Ascending aorta (tissue), 2 donors: ENCODE measurements around the gene KCNQ2. TPM values are rescaled to one million over a fixed set of nuclear protein-coding genes. Genes with fewer than 3 reads are reported as not detected.

ENCODE experiments used
- DNase-seq, 2 donors: peaks; one replicate each; pipeline ENCODE4 v3.0.0-alpha.2; 2019; ENCODE audit warnings: low spot score in 2 of 2
- H3K27ac ChIP-seq, 2 donors: fragments of 200-600 bp; sonication (generic); one replicate each; pipeline ENCODE4 v1.5.1; 2016 to 2017; ENCODE audit warnings: mild to moderate bottlenecking in 1 of 2
- H3K27me3 ChIP-seq: fragments of 200-600 bp; sonication (generic); one replicate; pipeline ENCODE4 v1.5.1; 2017
- H3K36me3 ChIP-seq, 2 donors: fragments of 200-600 bp; sonication (generic); one replicate each; pipeline ENCODE4 v1.5.1; 2016
- H3K4me1 ChIP-seq, 2 donors: fragments of 200-600 bp; sonication (generic); one replicate each; pipeline ENCODE4 v1.5.1; 2016 to 2017; ENCODE audit warnings: mild to moderate bottlenecking in 1 of 2
- H3K4me3 ChIP-seq, 2 donors: fragments of 200-600 bp; sonication (generic); one replicate each; pipeline ENCODE4 v1.5.1; 2016 to 2017; ENCODE audit warnings: mild to moderate bottlenecking in 1 of 2
- H3K9me3 ChIP-seq, 2 donors: fragments of 200-600 bp; sonication (generic); one replicate each; pipeline ENCODE4 v1.5.1; 2016
- intact Hi-C: fragments of 100-400 bp; cut with DNase I; formaldehyde crosslinking; loops from one replicate; pipeline ENCODE4 v1.15.1; 2023
- total RNA-seq: library from RNA; depleted of rRNA; stranded (reverse); fragments of >200 nt; gene quantifications from one replicate; pipeline ENCODE4 v1.1.0, GENCODE V29; 2016
- TF ChIP-seq, protein P1 (sequence below), 3 experiments: fragments of 200-600 bp in 2 of 3; fragments of 450-650 bp in 1 of 3; sonication (generic) in 2 of 3; IDR thresholded peaks; one replicate each; pipeline ENCODE4 v1.5.1; 2016 to 2019; ENCODE audit warnings: antibody characterized with exemption in 3 of 3, mild to moderate bottlenecking in 1 of 3, moderate library complexity in 1 of 3

Gene KCNQ2
- total RNA-seq, 1 donor from 2014 or later: not detected

DNA sequence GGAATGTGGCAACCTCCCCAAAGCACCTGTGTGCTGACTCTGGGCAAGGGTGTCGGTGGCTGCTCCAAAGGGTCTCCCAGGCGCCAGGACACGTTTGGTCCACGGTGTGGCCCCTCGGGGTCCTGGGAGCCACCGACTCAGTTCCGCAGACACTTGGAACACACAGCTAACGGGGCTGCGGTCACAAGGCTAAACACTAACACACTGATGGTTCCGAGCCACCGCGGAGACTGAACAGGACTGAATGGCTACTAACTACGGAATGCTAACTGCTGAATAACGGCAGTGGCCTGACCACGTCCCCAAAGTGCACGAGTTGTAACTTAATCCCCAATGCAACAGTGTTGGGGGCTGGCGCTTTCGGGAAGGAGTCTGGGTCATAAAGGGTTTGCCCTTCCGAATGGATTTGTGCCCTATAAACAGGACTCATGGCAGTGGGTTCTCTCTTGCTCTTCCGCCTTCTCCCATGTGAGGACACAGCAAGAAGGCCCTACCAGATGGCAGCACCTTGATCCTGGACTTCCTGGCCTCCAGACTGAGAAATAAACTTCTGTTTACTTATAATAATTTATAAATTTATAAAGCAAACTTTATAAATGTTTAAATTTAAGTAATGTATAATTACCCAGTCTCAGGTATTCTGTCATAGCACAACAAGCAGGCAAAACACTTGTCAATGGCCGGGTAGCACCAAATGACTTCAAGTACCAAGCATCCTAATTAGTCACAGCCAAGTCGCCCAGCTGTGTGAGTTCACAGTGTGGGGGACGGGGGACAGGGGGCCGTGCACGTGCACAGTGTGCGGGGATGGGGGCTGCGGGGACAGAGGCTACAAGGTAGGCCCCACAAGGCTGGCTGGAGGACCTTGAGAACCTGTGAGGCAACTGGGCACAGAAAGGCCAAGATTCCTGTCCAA lies 28.7 kb upstream of the KCNQ2 start:
- intact Hi-C loops: no loop called here
- H3K27ac ChIP-seq: no peak overlapping the region

GRCh38 chr20:63500151-63500901 lies 27.9 kb upstream of the KCNQ2 start:
- no peak for DNase-seq
- no peak overlapping the region for H3K27ac ChIP-seq
- H3K27me3 ChIP-seq: peaks cover 9% of the 10 kb centered on the region
- H3K36me3 ChIP-seq: no peaks in the 10 kb centered on the region
- peaks cover 0 to 7% of the 10 kb centered on the region in 2 donors for H3K4me1 ChIP-seq
- intact Hi-C loops: no loop called here
- TF ChIP-seq, protein P1, sequence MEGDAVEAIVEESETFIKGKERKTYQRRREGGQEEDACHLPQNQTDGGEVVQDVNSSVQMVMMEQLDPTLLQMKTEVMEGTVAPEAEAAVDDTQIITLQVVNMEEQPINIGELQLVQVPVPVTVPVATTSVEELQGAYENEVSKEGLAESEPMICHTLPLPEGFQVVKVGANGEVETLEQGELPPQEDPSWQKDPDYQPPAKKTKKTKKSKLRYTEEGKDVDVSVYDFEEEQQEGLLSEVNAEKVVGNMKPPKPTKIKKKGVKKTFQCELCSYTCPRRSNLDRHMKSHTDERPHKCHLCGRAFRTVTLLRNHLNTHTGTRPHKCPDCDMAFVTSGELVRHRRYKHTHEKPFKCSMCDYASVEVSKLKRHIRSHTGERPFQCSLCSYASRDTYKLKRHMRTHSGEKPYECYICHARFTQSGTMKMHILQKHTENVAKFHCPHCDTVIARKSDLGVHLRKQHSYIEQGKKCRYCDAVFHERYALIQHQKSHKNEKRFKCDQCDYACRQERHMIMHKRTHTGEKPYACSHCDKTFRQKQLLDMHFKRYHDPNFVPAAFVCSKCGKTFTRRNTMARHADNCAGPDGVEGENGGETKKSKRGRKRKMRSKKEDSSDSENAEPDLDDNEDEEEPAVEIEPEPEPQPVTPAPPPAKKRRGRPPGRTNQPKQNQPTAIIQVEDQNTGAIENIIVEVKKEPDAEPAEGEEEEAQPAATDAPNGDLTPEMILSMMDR (IDR thresholded peaks at IDR 0.05): no peak
- peaks cover 0 to 7% of the 10 kb centered on the region in 2 donors for H3K9me3 ChIP-seq
- H3K4me3 ChIP-seq: no peak overlapping the region

More for the DNA sequence above, 28.7 kb upstream of the KCNQ2 start:
- no peak for DNase-seq
- peaks cover 9% of the 10 kb centered on the region for H3K27me3 ChIP-seq
- H3K9me3 ChIP-seq: peaks cover 0 to 11% of the 10 kb centered on the region in 2 donors
- no peak overlapping the region for H3K4me3 ChIP-seq
- peaks cover 0 to 7% of the 10 kb centered on the region in 2 donors for H3K4me1 ChIP-seq
- H3K36me3 ChIP-seq: no peaks in the 10 kb centered on the region
- TF ChIP-seq, protein P1 (IDR thresholded peaks at IDR 0.05): no peak

DNA sequence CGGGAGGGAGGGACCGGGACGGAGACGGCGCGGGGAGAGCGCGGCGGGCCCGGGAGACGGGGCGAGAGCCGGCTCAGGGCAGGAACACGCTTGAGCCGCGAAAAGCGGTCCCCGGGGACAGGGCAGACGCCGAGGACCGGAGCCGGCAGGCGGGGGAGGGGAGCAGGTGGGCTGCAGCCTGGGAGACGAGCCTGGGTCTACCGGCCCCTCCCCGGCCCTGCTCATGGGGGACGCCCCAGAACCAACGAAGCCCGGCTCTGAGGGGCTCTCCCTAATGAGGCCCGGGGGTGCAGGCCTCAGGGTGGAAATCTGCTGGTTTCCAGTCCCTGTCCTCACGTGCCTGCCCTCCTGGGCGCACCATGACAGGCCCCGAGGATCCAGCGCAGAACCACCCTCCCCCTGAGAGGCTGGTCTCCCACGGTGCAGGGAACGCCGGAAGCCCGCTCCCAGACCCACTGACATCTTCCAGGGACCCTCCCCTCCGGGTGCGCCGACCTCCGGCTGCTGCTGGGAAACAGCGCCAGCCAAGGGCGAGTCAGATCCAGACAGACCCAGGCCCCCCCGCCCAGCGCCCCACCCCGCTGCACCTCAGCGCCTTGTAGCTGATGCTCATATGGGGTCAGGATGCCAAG lies 27.0 kb upstream of the KCNQ2 start:
- TF ChIP-seq, protein P1 (IDR thresholded peaks at IDR 0.05): no peak
- Histone ChIP-seq H3K27ac (no peak overlapping the region), H3K9me3 (no peaks in the 10 kb centered on the region), H3K27me3 (peaks cover 9% of the 10 kb centered on the region), H3K4me1 (peaks cover 0 to 7% of the 10 kb centered on the region in 2 donors), H3K4me3 (peak overlapping the region; percentile 53 to 55), H3K36me3 (no peaks in the 10 kb centered on the region)
- no peak for DNase-seq
- intact Hi-C loops: no loop called here

- H3K27me3 ChIP-seq: peaks cover 9% of the 10 kb centered on the region
Measured at GRCh38 chr20:63498960-63499337, 26.5 kb upstream of the KCNQ2 start, which contains the start of gene EEF1A2. Gene EEF1A2 (minus strand): TSS chr20:63499083. CDS start chr20:63497763, 1,320 bp downstream.

More at GRCh38 chr20:63498960-63499337, 26.5 kb upstream of the KCNQ2 start, which contains the start of gene EEF1A2:
- H3K9me3 ChIP-seq: no peaks in the 10 kb centered on the region
- no peaks in the 10 kb centered on the region for H3K36me3 ChIP-seq
- no peak for DNase-seq
- TF ChIP-seq, protein P1 (IDR thresholded peaks at IDR 0.05): peak in 1 of 3 experiments; percentile 7
- H3K4me1 ChIP-seq: peaks cover 0 to 7% of the 10 kb centered on the region in 2 donors
- H3K4me3 ChIP-seq: peak within 1 kb of the TSS; percentile 53 to 55
- intact Hi-C loops: no loop called here
- no peak within 1 kb of the TSS for H3K27ac ChIP-seq
